ENCODE data around the gene MYCT1.

GRCh38 chr6:152661776-152662175 lies 35.9 kb upstream of the MYCT1 start:
- TF ChIP-seq EZH2 (IDR thresholded peaks at IDR 0.05; ENCODE audit: low read depth, unreplicated experiment) (no peak), REST (IDR thresholded peaks at IDR 0.05; ENCODE audit: unreplicated experiment) (no peak), POLR2AphosphoS5 (IDR thresholded peaks at IDR 0.05; ENCODE audit: low read depth) (no peak), NANOG (IDR thresholded peaks at IDR 0.05; ENCODE audit: borderline replicate concordance) (no peak), ZNF331 (CRISPR knock-in tag; IDR thresholded peaks at IDR 0.05; ENCODE audit: low read depth) (no peak), JUNB (IDR thresholded peaks at IDR 0.05; ENCODE audit: unreplicated experiment) (no peak)
- TF ChIP-seq, protein P1, sequence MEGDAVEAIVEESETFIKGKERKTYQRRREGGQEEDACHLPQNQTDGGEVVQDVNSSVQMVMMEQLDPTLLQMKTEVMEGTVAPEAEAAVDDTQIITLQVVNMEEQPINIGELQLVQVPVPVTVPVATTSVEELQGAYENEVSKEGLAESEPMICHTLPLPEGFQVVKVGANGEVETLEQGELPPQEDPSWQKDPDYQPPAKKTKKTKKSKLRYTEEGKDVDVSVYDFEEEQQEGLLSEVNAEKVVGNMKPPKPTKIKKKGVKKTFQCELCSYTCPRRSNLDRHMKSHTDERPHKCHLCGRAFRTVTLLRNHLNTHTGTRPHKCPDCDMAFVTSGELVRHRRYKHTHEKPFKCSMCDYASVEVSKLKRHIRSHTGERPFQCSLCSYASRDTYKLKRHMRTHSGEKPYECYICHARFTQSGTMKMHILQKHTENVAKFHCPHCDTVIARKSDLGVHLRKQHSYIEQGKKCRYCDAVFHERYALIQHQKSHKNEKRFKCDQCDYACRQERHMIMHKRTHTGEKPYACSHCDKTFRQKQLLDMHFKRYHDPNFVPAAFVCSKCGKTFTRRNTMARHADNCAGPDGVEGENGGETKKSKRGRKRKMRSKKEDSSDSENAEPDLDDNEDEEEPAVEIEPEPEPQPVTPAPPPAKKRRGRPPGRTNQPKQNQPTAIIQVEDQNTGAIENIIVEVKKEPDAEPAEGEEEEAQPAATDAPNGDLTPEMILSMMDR (conservative IDR thresholded peaks at IDR 0.05; ENCODE audit: low read depth in 2 of 2), result no peak
